HCT116 (cell line): ENCODE measurements around the gene FAM120A.

ENCODE experiments used
- CEBPB ChIP-seq: IDR thresholded peaks from 2 replicates; pipeline ENCODE4 v1.6.1; 2012; ENCODE audit warnings: low read depth
- CTCF ChIP-seq, 3 experiments: fragments of 200-600 bp in 1 of 3; sonication (generic) in 1 of 3; IDR thresholded peaks in 2 of 3; conservative IDR thresholded peaks in 1 of 3; 2 replicates each; pipeline ENCODE4 v1.5.1; 2012 to 2017; ENCODE audit warnings: low read depth in 2 of 3, low read length in 2 of 3, antibody characterized with exemption in 1 of 3, borderline replicate concordance in 1 of 3, control low read depth in 1 of 3, mild to moderate bottlenecking in 1 of 3, mixed read lengths in 1 of 3, mixed run types in 1 of 3, moderate library complexity in 1 of 3; ENCODE audit not compliant: insufficient read depth in 1 of 3
- EZH2 ChIP-seq: fragments of 200-600 bp; sonication (generic); IDR thresholded peaks from 2 replicates; pipeline ENCODE4 v1.6.1; 2017; ENCODE audit warnings: antibody characterized with exemption, mixed run types
- EZH2phosphoT487 ChIP-seq: fragments of 200-600 bp; IDR thresholded peaks from 2 replicates; pipeline ENCODE4 v1.6.1; 2018; ENCODE audit warnings: antibody characterized with exemption, borderline replicate concordance
- POLR2AphosphoS5 ChIP-seq: IDR thresholded peaks from 2 replicates; pipeline ENCODE4 v1.6.1; 2011; ENCODE audit warnings: mild to moderate bottlenecking, low read depth, low read length, moderate library complexity
- SP1 ChIP-seq: IDR thresholded peaks from 2 replicates; pipeline ENCODE4 v1.6.1; 2012; ENCODE audit warnings: low read depth
- ZNF274 ChIP-seq: fragments of 200-500 bp; sonication (Bioruptor generic); IDR thresholded peaks from 2 replicates; pipeline ENCODE4 v1.6.1; 2014; ENCODE audit warnings: mild to moderate bottlenecking, low read depth, low read length, inconsistent platforms

GRCh38 chr9:93483497-93483896, 32.0 kb downstream of the FAM120A start:
- TF ChIP-seq CEBPB, result no peak
- TF ChIP-seq POLR2AphosphoS5, result no peak
- TF ChIP-seq SP1, result no peak
- no peak for TF ChIP-seq CTCF (IDR thresholded peaks at IDR 0.05 in 2 of 3, conservative IDR thresholded peaks at IDR 0.05 in 1 of 3; ENCODE audit: borderline replicate concordance in 1 of 3, insufficient read depth in 1 of 3, low read depth in 2 of 3, low read length in 2 of 3)
- no peak for TF ChIP-seq EZH2phosphoT487
- TF ChIP-seq ZNF274, result no peak
- no peak for TF ChIP-seq EZH2
